Mesenchymal stem cell (in vitro differentiated cells and primary cell): ENCODE data around the gene PRPF39.
"Not testable (repeated sequence)": the region's sequence is repeated elsewhere in the genome, so short reads cannot be mapped to it uniquely, and the experiment has no call there.

Experiments used
- DNase-seq: peaks from one replicate; pipeline ENCODE4 v3.0.0-alpha.2; 2013
- H2AFZ ChIP-seq: one replicate; pipeline ENCODE4 v1.6.1; 2013; ENCODE audit warnings: low read depth, mild to moderate bottlenecking, control low read depth, inconsistent platforms, low read length, moderate library complexity
- H2AK5ac ChIP-seq: 2 replicates; pipeline ENCODE4 v1.6.1; 2013; ENCODE audit warnings: low read length, moderate library complexity, mild to moderate bottlenecking, inconsistent platforms; ENCODE audit not compliant: severe bottlenecking
- H2BK120ac ChIP-seq: one replicate; pipeline ENCODE4 v1.6.1; 2013; ENCODE audit warnings: low read depth, mild to moderate bottlenecking, inconsistent platforms, low read length, moderate library complexity
- H2BK12ac ChIP-seq, 2 experiments: one replicate each; pipeline ENCODE4 v1.6.1; 2013; ENCODE audit warnings: inconsistent platforms in 2 of 2, low read length in 2 of 2, mild to moderate bottlenecking in 2 of 2, moderate library complexity in 2 of 2, control low read depth in 1 of 2
- H2BK15ac ChIP-seq: one replicate; pipeline ENCODE4 v1.6.1; 2013; ENCODE audit warnings: mild to moderate bottlenecking, low read depth, inconsistent platforms; ENCODE audit not compliant: poor library complexity, severe bottlenecking
- H2BK5ac ChIP-seq: 2 replicates; pipeline ENCODE4 v1.6.1; 2013; ENCODE audit warnings: low read depth, mild to moderate bottlenecking, low read length, control low read depth, inconsistent platforms; ENCODE audit not compliant: poor library complexity, severe bottlenecking
- H3K14ac ChIP-seq, 2 experiments: one replicate each; pipeline ENCODE4 v1.6.1; 2013; ENCODE audit warnings: inconsistent platforms in 2 of 2, low read length in 2 of 2, control low read depth in 1 of 2, mild to moderate bottlenecking in 1 of 2, moderate library complexity in 1 of 2
- H3K18ac ChIP-seq, 2 experiments: one replicate each; pipeline ENCODE4 v1.6.1; 2013; ENCODE audit warnings: inconsistent platforms in 2 of 2, low read length in 2 of 2, control low read depth in 1 of 2, low read depth in 1 of 2, mild to moderate bottlenecking in 1 of 2
- H3K23ac ChIP-seq, 2 experiments: one replicate each; pipeline ENCODE4 v1.6.1; 2013; ENCODE audit warnings: inconsistent platforms in 2 of 2, low read length in 2 of 2, mild to moderate bottlenecking in 2 of 2, moderate library complexity in 2 of 2, control low read depth in 1 of 2
- H3K27ac ChIP-seq: 2 replicates; pipeline ENCODE4 v1.5.1; 2013; ENCODE audit warnings: mild to moderate bottlenecking, moderate library complexity, low read length, control low read depth, inconsistent platforms; ENCODE audit not compliant: poor library complexity, severe bottlenecking
- H3K27me3 ChIP-seq, 2 experiments: 2 replicates each; pipeline versions ENCODE4 v1.6.1 to v1.7.0; 2013; ENCODE audit warnings: low read length in 2 of 2, mild to moderate bottlenecking in 2 of 2, moderate library complexity in 2 of 2, control low read depth in 1 of 2, inconsistent platforms in 1 of 2; ENCODE audit not compliant: control insufficient read depth in 1 of 2, insufficient read depth in 1 of 2
- H3K36me3 ChIP-seq, 2 experiments: 2 replicates each; pipeline versions ENCODE4 v1.6.1 to v1.7.0; 2013; ENCODE audit warnings: low read length in 2 of 2, control low read depth in 1 of 2, inconsistent platforms in 1 of 2, low read depth in 1 of 2, mild to moderate bottlenecking in 1 of 2; ENCODE audit not compliant: insufficient read depth in 2 of 2, control insufficient read depth in 1 of 2
- H3K4ac ChIP-seq, 2 experiments: one replicate each; pipeline ENCODE4 v1.6.1; 2013; ENCODE audit warnings: inconsistent platforms in 2 of 2, low read length in 2 of 2, mild to moderate bottlenecking in 2 of 2, moderate library complexity in 2 of 2, control low read depth in 1 of 2, low read depth in 1 of 2
- H3K4me1 ChIP-seq: 2 replicates; pipeline ENCODE4 v1.6.1; 2013; ENCODE audit warnings: low read depth, low read length, control low read depth; ENCODE audit not compliant: control insufficient read depth, insufficient read depth
- H3K4me2 ChIP-seq: 2 replicates; pipeline ENCODE4 v1.6.1; 2013; ENCODE audit warnings: low read length, mild to moderate bottlenecking, inconsistent platforms; ENCODE audit not compliant: poor library complexity, severe bottlenecking
- H3K4me3 ChIP-seq, 2 experiments: 2 replicates each; pipeline versions ENCODE4 v1.5.1 to v1.7.0; 2013; ENCODE audit warnings: low read length in 2 of 2, mild to moderate bottlenecking in 2 of 2, control low read depth in 1 of 2, low read depth in 1 of 2; ENCODE audit not compliant: insufficient read depth in 1 of 2
- H3K79me1 ChIP-seq: replicated peaks from 2 replicates; pipeline ENCODE4 v1.6.1; 2013; ENCODE audit warnings: mild to moderate bottlenecking, control low read depth, low read length, inconsistent platforms; ENCODE audit not compliant: poor library complexity, severe bottlenecking
- H3K9ac ChIP-seq: 2 replicates; pipeline ENCODE4 v1.7.0; 2013; ENCODE audit warnings: mild to moderate bottlenecking, low read length, moderate library complexity
- H3K9me3 ChIP-seq: 2 replicates; pipeline ENCODE4 v1.7.0; 2013; ENCODE audit warnings: mild to moderate bottlenecking, low read length; ENCODE audit not compliant: control insufficient read depth
- H4K8ac ChIP-seq: one replicate; pipeline ENCODE4 v1.6.1; 2013; ENCODE audit warnings: inconsistent platforms, mild to moderate bottlenecking, low read length, moderate library complexity
- H4K91ac ChIP-seq: one replicate; pipeline ENCODE4 v1.6.1; 2013; ENCODE audit warnings: mild to moderate bottlenecking, low read length, inconsistent platforms
- WGBS: methylation state at CpG from one replicate; pipeline ENCODE4 v1.1.7; 2013; ENCODE audit warnings: mixed read lengths; 5-methylcytosine and 5-hydroxymethylcytosine counted together

The PRPF39 gene

GRCh38 chr14:45073231-45073879, 10.6 kb upstream of the PRPF39 start:
- Histone ChIP-seq H4K91ac (no peak overlapping the region), H2BK5ac (no peak overlapping the region), H3K27me3 (no peaks in the 10 kb centered on the region), H3K23ac (no peak overlapping the region), H3K4me2 (no peak overlapping the region), H3K79me1 (no peaks in the 10 kb centered on the region), H2BK120ac (no peak overlapping the region), H3K14ac (no peak overlapping the region), H3K4me1 (no peaks in the 10 kb centered on the region), H3K18ac (no peak overlapping the region), H3K4me3 (no peak overlapping the region), H2AFZ (no peak overlapping the region), H2AK5ac (no peak overlapping the region), H2BK12ac (no peak overlapping the region), H2BK15ac (no peak overlapping the region), H4K8ac (no peak overlapping the region), H3K9me3 (peaks cover 3% of the 10 kb centered on the region), H3K36me3 (peaks cover 0 to 21% of the 10 kb centered on the region in 2 experiments), H3K9ac (no peak overlapping the region), H3K27ac (no peak overlapping the region), H3K4ac (no peak overlapping the region)
- DNase-seq, result no peak
- WGBS, result 86% methylated on average over 3 of the region's 5 CpGs

DNA sequence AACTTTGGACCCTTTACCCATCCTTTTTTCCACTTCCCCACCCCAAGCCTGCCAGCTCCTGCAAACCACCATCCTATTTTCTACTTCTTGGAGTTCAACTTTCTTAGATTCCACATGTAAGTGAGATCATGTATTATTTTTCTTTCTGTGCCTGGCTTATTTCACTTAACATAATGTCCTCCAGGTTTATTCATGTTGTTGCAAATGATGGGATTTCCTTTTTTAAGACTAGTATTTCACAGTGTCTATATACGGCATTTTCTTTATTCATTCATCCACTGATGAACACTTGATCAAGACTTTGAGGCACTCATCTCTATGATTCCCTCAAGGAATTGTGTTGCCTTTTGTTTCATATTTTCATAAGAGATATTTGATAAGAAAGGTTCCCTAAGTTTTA, 5.6 kb upstream of the PRPF39 start:
- no peaks in the 10 kb centered on the region for H3K4me1 ChIP-seq
- H2BK15ac ChIP-seq, result no peak overlapping the region
- no peak overlapping the region for H3K4ac ChIP-seq
- H2AFZ ChIP-seq, result no peak overlapping the region
- no CpG with 5 or more reads among the region's 1 CpG for WGBS
- no peak overlapping the region for H3K27ac ChIP-seq
- no peak overlapping the region for H3K23ac ChIP-seq
- H2BK5ac ChIP-seq, result no peak overlapping the region
- H4K8ac ChIP-seq, result no peak overlapping the region
- no peak overlapping the region for H3K9ac ChIP-seq
- H3K36me3 ChIP-seq, result peaks cover 0 to 7% of the 10 kb centered on the region in 2 experiments
- no peak overlapping the region for H2BK120ac ChIP-seq
- H3K4me2 ChIP-seq, result no peak overlapping the region
- H4K91ac ChIP-seq, result no peak overlapping the region
- H3K14ac ChIP-seq, result no peak overlapping the region
- DNase-seq, result no peak
- H2BK12ac ChIP-seq, result no peak overlapping the region
- no peak overlapping the region for H3K18ac ChIP-seq
- H3K79me1 ChIP-seq, result no peaks in the 10 kb centered on the region
- H2AK5ac ChIP-seq, result no peak overlapping the region
- no peaks in the 10 kb centered on the region for H3K27me3 ChIP-seq
- no peaks in the 10 kb centered on the region for H3K9me3 ChIP-seq
- H3K4me3 ChIP-seq, result no peak overlapping the region

DNA sequence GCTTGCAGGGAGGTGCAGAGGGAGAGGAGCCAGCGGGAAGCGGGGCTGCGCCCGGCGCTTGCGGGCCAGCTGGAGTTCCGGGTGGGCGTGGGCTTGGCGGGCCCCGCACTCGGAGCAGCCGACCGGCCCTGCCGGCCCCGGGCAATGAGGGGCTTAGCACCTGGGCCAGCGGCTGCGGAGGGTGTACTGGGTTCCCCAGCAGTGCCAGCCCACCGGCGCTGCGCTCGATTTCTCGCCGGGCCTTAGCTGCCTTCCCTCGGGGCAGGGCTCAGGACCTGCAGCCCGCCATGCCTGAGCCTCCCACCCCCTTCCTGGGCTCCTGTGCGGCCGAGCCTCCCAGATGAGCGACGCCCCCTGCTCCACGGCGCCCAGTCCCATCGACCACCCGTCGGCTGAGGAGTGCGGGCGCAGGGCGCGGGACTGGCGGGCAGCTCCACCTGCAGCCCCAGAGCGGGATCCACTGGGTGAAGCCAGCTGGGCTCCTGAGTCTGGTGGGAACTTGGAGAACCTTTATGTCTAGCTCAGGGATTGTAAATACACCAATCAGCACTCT, 3.4 kb upstream of the PRPF39 start:
- H3K27me3 ChIP-seq, H3K23ac ChIP-seq, H2AFZ ChIP-seq, H3K4me3 ChIP-seq, H2BK12ac ChIP-seq, H3K36me3 ChIP-seq, DNase-seq, H4K8ac ChIP-seq, H3K9me3 ChIP-seq, H3K9ac ChIP-seq, H3K79me1 ChIP-seq, H3K4ac ChIP-seq, H3K27ac ChIP-seq, H3K14ac ChIP-seq, H3K4me1 ChIP-seq, H2BK120ac ChIP-seq, H2BK5ac ChIP-seq, H3K18ac ChIP-seq, H4K91ac ChIP-seq, H2AK5ac ChIP-seq, H3K4me2 ChIP-seq, H2BK15ac ChIP-seq: not testable (repeated sequence)
- WGBS, result 97% methylated on average over 32 of the region's 40 CpGs

GRCh38 chr14:45081096-45081495, 2.8 kb upstream of the PRPF39 start:
- H3K9me3 ChIP-seq, DNase-seq, H3K79me1 ChIP-seq, H3K4me3 ChIP-seq, H3K14ac ChIP-seq, H4K91ac ChIP-seq, H3K18ac ChIP-seq, H3K4me1 ChIP-seq, H2AFZ ChIP-seq, H4K8ac ChIP-seq, H2BK12ac ChIP-seq, H3K27me3 ChIP-seq, H3K9ac ChIP-seq, H3K4me2 ChIP-seq, H3K23ac ChIP-seq, H2AK5ac ChIP-seq, H3K36me3 ChIP-seq, H3K27ac ChIP-seq, H3K4ac ChIP-seq, H2BK120ac ChIP-seq, H2BK5ac ChIP-seq, H2BK15ac ChIP-seq: not testable (repeated sequence)
- 99% methylated on average over 3 of the region's 3 CpGs for WGBS
